GM18499 (cell line): ENCODE data around the gene TRIM50.
"Not testable (repeated sequence)": the region's sequence is repeated elsewhere in the genome, so short reads cannot be mapped to it uniquely, and the experiment has no call there.

Experiments
- ATAC-seq: cut with Tn5 transposase; IDR thresholded peaks from one replicate; pipeline ENCODE4 v1.9.1; 2021; ENCODE audit warnings: moderate number of reproducible peaks; ENCODE audit not compliant: insufficient read depth, unreplicated experiment

TRIM50 gene

GRCh38 chr7:73318656-73319204, 9.2 kb downstream of the TRIM50 start:
- ATAC-seq: not testable (repeated sequence)

DNA sequence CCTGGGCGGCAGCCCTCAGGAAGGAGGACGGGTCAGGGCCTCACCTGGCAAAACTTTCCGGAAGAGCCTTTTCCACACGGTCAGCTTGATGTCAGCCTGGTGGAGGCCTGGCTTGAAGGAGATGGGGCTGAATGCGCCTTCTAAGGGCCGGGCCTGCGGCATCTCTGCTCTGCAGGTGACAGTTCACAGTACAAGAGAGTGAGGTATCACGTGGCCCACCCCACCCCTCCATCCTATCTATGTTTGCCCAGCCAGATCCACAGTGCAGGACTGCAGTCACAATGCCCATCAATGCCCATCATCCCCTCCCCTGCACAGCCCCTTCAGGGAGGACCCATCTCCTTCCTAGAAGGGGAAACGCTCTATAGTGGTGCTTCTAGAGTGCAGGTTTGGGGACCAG, 11.4 kb downstream of the TRIM50 start:
- no peak for ATAC-seq

DNA sequence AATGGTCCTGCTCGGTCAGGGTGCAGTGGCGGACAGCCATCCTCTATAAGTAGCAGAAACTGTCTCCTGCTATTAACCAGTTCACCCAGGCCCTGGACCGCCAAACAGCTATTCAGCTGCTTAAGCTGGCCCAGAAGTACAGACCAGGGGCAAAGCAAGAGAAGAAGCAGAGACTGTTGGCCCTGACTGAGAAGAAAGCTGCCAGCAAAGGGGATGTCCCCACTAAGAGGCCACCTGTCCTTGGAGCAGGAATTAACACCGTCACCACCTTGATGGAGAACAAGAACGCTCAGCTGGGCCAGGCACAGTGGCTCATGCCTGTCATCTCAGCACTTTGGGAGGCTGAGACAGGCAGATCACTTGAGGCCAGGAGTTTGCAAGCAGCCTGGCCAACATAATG, 13.6 kb downstream of the TRIM50 start:
- ATAC-seq: no peak

DNA sequence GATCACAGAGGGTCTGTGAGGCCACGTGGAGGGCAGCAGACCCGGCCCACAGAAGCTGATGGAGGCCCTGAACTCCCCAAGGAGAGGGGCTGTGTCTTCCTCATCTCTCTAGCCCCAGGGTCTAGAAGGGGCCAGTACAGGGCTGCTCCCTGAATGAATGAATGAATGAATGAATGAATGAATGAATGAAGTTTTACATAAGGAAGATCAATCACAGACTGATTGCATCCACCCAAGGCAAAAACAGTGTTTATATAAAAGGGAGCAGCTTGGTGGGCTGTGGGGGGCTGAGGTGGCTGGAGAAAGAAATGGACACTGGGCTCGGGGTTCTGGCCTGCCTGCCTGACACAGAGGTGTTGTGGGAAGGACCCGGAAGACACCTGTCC, 14.4 kb downstream of the TRIM50 start:
- no peak for ATAC-seq

DNA sequence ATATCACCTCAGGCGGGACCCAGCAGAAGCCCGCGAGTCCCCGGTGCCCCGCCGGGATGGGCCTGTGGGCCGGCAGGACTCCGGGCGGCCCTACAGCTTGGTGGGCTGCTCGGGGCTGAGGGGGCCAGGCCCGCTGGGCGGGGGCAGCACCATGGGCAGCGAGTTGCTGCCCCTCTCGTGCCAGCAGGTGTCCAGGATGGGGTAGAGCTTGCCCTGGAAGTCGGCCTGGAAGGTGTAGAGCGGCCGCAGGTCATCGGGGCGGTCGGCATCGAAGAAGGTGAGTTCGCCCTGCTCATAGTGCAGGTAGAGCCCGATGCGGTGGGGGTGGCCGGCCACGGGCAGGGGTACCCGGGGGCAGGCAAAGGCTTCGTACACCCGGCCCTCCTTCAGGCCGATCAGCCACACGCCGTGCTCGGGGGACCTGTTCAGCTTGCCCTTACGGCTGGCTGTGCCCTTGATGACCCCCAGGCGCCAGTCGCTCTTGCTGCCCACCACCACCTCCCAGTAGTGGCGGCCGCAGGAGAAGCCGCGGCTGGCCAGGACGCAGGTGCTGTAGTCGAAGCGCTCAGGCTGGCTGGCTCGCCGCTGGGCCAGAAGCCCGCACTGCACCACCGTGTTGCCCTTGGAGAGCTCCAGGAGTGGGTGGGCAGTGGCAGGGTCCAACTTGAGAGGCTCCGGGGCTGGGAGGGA, 14.9 kb downstream of the TRIM50 start:
- no peak for ATAC-seq

DNA sequence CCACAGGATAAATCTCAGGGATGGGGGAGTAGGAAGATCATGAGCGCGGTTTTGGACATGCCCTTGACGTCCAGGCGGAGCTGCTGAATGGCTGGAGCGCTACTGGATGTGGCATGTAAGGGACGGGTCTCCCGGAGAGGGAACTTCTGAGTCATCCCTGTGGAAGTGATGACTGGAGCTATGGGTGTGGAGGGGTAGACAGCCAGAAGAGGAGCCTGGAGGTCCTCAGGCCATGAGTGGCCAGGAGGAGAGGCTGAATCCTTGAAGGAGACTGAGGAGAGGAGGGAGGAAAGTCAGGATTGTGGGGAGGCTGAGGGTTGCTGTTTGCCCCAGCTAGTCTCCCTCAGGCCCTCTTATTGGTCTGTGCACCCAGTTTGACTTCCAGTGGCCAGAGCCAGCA, 16.5 kb downstream of the TRIM50 start:
- ATAC-seq: not testable (repeated sequence)

DNA sequence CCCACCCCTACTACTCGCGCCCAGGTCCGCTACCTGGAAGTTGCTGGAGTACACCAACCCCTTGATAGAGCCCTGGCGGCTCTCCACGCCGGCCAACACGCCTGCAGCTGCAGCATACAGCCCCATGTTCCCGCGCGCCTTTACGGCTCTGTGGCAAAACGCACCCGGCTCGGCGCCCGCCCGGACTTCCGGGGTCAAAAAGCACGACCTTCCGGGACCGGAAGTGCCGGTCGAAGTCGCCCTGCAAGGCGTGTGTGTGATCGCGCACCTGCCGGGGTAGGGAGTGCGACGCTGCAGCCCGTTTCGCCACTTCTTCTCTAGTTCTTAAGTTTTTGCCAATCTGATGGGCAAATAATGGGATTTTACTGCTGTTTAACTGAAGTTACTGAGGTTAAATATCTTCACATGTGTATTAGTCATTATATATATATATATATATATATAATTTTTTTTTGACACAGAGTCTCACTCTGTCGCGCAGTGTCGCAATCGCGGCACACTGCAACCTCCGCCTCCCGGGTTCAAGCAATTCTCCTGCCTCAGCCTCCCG, 19.1 kb downstream of the TRIM50 start, which contains the start of gene NSUN5:
NSUN5 (minus strand) TSS at position 162 of the 550 bp plus-strand sequence; CDS start at position 126, 36 bp downstream.
- no peak for ATAC-seq

GRCh38 chr7:73308074-73308664, 19.7 kb downstream of the TRIM50 start:
- no peak for ATAC-seq

- no peak for ATAC-seq
Observed at GRCh38 chr7:73307436-73307835, 20.4 kb downstream of the TRIM50 start.

GRCh38 chr7:73304612-73305387, 23.1 kb downstream of the TRIM50 start:
- ATAC-seq: not testable (repeated sequence)

GRCh38 chr7:73304071-73304470, 23.8 kb downstream of the TRIM50 start:
- ATAC-seq: no peak

DNA sequence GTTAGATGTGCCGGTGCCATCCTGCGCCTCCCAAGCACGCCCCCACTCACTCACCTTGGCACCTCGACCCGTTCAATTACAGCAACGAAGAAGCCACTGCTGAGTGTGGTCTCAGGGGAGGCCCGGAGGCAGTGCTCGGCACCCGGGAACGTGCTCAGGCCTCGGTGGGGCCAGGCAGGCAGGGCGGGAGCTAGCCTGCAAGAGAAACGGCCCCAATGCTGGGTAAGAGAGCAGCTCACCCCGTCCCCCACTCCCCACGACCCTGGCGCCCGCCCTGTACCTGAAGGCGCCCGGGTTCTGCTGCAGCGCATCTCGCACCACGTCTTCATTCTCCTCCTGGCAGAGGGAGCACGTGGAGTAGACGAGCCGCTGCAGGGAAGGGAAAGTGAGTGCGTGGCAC, 24.3 kb downstream of the TRIM50 start:
- no peak for ATAC-seq

DNA sequence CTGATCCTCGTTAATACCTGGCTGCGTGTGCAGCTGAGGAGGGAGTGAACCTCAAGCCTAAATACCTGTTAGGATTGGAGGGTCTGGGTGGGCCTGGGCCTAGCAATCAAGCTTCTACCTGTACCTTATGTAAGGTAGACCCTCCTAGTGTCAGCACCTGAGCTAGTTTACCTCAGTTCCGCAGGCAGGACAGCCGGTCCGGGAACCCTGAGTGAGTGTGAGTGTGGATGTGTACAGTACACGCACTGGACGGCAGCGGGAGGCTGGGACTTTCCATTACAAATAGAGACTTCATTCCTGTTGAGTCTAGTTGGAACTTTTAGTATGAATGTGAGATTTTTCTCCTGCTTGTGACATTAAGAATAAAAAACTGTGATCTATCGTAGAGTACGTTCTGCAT, 25.0 kb downstream of the TRIM50 start:
- not testable (repeated sequence) for ATAC-seq

- ATAC-seq: not testable (repeated sequence)
Observed at GRCh38 chr7:73301108-73301507, 26.8 kb downstream of the TRIM50 start.

DNA sequence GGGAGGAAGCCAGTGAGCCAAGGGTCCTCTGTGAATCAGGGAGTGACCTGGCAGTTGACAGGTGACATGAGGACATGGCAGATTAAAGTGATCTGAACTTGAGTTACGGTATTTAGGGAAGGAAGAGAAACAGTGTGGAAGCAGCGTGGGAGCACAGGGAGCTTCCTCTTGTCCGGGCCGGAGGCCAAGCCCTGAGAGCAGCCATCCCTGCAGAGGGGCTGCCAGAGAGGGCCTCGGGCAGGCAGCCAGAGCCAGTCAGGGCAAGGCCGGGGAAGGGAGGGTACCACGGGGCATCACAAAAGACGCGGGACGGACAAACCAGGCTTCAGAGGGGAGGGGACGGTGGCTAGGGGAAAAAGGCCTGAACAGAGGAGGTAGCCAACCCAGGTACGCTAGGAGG, 28.1 kb downstream of the TRIM50 start:
- ATAC-seq: not testable (repeated sequence)

DNA sequence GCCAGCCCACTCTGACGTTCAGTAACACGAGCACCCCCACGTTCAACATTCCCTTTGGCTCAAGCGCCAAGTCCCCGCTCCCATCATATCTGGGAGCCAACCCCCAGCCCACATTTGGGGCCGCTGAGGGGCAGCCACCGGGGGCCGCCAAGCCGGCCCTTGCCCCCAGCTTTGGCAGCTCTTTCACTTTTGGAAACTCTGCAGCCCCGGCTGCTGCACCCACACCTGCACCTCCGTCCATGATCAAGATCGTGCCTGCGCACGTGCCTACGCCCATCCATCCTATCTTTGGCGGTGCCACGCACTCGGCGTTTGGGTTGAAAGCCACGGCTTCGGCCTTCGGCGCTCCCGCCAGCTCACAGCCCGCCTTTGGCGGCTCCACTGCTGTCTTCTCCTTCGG, 30.2 kb downstream of the TRIM50 start:
- not testable (repeated sequence) for ATAC-seq

DNA sequence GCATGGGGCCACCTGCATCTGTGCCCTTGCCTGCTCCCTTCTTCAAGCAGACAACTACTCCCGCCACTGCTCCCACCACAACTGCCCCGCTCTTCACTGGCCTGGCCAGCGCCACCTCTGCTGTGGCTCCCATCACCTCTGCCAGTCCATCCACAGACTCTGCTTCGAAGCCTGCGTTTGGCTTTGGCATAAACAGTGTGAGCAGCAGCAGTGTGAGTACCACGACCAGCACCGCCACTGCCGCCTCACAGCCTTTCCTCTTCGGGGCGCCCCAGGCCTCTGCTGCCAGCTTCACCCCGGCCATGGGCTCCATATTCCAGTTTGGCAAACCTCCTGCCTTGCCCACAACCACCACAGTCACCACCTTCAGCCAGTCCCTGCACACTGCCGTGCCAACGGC, 30.6 kb downstream of the TRIM50 start:
- ATAC-seq: not testable (repeated sequence)

- ATAC-seq: not testable (repeated sequence)
Observed at GRCh38 chr7:73277210-73277609, 50.7 kb downstream of the TRIM50 start.

DNA sequence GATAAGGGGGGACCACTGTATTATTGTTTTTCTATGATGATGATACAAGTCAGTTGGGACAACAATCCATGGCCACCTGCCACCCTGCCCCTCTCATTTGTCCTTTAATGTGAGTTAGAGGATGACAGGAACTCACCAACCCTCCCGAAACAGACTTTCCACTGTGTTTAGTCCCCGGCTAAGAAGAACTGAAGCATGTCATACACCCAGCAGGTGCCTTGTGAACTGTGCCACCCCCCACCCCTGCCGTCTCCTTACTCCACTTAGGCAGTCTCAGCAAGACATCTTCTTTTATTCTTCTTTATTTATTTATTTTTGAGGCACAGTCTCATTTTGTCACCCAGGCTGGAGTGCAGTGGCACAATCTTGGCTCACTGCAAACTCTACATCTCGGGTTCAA, 60.1 kb downstream of the TRIM50 start:
- not testable (repeated sequence) for ATAC-seq

- peak; percentile 53 for ATAC-seq
Observed at GRCh38 chr7:73266719-73267368, 61.0 kb downstream of the TRIM50 start.
